NCI-H510A (cell line): Measurements from ENCODE around the gene DAG1.

Experiments
- DNase-seq: peaks from one replicate; lab custom pipeline; 2025; lab: John Stamatoyannopoulos, UW

Gene DAG1

GRCh38 chr3:49554633-49555265 lies 84.7 kb downstream of the DAG1 start:
- no peak for DNase-seq

GRCh38 chr3:49556500-49557275 lies 86.6 kb downstream of the DAG1 start:
- DNase-seq, result no peak

- no peak for DNase-seq
These were observed 93.0 kb downstream of the DAG1 start for GRCh38 chr3:49563040-49563578.

GRCh38 chr3:49563766-49564165 lies 93.7 kb downstream of the DAG1 start:
- no peak for DNase-seq

GRCh38 chr3:49566312-49566711 lies 96.2 kb downstream of the DAG1 start:
- DNase-seq, result no peak

GRCh38 chr3:49567406-49567805 lies 97.3 kb downstream of the DAG1 start:
- no peak for DNase-seq

DNA sequence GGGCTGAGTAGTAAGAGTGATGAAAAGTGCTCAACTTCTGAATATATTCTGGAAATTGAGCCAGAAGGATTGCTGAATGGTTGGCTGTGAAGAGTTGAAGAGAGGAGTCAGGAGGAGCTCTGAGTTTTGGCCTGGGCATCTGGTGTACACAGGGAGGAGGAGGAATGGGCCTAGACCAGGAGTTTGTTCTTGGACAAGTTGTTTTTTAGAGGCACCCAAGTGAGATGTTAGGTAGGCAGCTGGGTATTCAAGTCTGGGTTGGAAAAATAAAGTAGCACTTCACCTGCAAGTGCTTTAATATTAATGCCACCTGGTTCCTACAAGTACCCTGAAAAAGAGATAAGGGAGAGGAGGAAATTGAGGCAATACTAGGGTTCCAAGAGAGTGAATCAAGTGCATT lies 98.9 kb downstream of the DAG1 start:
- DNase-seq, result no peak

GRCh38 chr3:49570028-49570654 lies 100.1 kb downstream of the DAG1 start:
- DNase-seq, result no peak

DNA sequence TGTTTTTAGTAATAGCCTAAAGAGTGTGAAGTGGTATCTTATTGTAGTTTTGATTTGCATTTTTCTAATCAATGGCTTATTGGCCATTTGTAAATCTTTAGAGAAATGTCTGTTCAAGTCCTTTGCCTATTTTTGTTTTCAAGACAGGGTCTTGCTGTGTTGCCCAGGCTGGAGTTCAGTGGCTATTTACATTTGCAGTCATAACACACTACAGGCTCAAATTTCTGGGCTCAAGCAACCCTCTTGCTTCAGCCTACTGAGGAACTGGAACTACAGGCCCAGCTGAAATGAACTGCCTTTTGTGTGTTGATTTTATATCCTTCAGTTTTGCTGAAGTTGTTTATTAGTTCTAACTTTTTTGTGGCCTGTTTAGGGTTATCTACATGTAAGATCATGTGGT lies 112.1 kb downstream of the DAG1 start:
- DNase-seq, result no peak
